HG02852 (cell line): ENCODE data around the gene HDAC5.

Experiments used
- ATAC-seq: cut with Tn5 transposase; IDR thresholded peaks from one replicate; pipeline ENCODE4 v1.9.1; 2021; ENCODE audit warnings: mild to moderate bottlenecking, moderate library complexity; ENCODE audit not compliant: unreplicated experiment

HDAC5 gene

DNA sequence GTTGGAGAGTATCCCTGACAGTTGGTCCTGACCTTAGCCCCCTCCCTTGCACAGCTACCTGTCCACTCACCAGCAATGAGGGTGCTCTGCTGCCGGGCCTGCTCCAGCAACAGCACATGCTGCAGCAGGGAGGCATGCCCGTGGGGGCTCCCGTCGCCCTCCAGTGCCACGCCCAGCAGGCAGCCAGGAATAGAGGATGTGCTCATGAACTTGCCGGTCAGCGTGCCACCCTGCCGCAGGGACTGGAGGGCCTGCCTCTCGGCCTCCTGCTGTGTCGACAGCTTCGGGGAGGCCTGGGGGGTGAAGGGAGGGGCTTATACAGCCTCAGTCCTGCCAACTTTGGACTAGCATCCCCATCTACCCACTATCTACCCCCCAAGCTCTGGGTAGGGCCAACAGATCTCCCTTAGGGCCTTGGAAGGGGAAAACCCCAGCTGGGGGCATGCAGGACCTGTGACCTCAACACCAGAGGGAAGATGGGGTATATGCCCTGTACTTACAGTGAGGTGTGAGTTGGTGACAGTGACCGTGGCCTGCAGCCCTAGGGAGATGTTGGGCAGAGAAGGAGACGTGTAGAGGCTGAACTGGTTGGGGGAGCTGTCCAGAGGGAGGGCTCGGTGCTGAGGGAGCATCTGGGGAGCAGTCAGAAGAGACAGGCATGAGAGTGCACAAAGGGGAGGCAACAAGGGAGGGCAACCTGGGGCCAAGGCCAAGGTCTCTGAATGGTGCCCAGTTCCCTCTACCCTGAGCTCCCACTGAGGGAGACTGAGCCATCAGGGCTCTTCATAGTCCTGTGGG lies 32.0 kb downstream of the HDAC5 start:
- ATAC-seq = no peak

DNA sequence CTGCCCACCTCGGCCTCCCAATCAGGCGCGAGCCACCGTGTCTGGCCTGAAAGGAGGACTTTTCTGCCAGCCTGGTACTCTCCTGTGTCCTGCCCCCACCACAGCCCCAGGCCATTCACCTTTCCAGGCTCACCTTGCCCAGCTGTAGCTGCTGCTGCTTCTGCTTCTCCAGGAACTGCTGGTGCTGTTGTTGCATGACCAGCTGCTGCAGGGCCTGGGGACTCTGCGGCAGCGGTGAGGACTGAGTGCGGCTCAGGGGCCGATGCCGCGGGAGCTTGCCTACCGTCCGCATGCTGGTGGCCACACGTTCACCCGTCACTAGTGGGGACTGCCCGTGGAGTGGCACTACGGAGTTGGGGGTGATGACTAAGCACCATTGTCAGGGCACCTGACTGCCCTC lies 35.2 kb downstream of the HDAC5 start:
- no peak for ATAC-seq

- no peak for ATAC-seq
Observed at GRCh38 chr17:44087319-44087718, 36.1 kb downstream of the HDAC5 start.

DNA sequence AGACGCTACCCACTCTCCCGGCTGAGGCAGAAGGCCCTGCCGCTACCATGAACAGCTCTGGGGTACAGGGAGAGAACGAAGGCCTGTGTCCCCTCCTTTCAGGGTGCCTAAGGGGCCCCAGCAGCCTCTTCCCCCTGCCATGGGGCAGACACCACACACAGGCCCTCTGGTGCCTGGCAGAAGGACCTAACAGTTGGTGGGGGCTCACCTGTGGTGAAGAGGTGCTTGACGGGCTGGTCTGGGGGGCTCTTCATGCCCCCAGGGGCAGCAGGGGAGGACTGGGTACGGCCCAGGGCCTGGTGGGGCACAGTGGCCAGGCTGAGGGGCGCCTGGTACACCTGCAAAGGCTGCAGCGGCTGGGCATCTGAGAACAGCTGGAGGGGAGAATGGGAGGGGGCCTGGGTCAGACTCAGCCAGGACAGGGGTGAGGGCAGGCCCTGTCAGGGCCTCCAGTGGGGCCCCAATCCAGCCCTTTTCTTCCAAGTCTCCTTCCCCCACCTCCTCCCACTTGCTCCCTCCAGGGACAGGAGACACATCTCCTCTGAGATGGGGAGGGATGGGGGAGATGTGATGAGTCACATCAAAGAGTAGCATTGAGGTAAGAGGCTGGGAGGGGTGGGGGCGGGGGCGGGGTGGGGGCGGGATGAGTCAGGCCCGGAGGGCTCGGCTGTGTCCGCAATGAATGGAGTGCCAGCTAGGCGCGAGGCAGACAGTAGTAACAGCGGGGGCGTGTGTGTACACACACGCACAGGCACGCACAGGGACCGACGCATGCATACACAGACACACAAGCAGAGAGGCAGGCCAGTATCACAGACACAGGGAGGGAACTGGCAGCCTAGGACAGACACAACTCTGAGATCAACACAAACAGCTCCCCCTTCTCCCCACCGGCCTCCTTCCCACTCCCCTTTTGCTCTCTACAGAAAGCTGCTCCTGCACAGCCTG lies 36.8 kb downstream of the HDAC5 start:
- ATAC-seq = no peak

- ATAC-seq = no peak
Observed at GRCh38 chr17:44085908-44086307, 37.5 kb downstream of the HDAC5 start.

- no peak for ATAC-seq
Observed at GRCh38 chr17:44084921-44085320, 38.5 kb downstream of the HDAC5 start.

DNA sequence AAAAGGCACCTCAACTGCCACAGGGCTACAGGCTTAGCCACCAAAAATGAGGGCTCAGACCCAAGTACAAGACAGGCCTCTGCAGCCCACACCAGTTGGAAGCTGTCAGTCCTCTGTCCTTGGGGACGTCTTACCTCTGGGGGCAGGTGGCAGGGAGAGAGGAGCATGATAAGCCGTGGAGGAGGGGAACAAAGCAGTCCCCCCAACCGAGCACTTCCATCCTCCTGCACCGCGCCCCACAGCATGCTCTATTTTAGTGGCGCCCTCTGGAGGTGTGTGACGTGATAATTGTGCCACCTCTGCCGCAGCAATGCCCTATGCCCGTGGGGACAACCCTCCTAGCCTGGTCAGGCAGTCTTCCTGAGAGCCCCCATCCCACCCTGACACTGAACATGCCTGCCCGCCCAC lies 39.3 kb downstream of the HDAC5 start:
- ATAC-seq = no peak

- ATAC-seq = no peak
Observed at GRCh38 chr17:44083250-44083849, 40.1 kb downstream of the HDAC5 start.

- ATAC-seq = no peak
Observed at GRCh38 chr17:44082256-44082927, 41.0 kb downstream of the HDAC5 start.

GRCh38 chr17:44081681-44082080 lies 41.8 kb downstream of the HDAC5 start:
- no peak for ATAC-seq

GRCh38 chr17:44079877-44080821 lies 43.3 kb downstream of the HDAC5 start:
- ATAC-seq = no peak

GRCh38 chr17:44078412-44078811 lies 45.0 kb downstream of the HDAC5 start:
- ATAC-seq = no peak

GRCh38 chr17:44077595-44077909 lies 45.9 kb downstream of the HDAC5 start:
- no peak for ATAC-seq

DNA sequence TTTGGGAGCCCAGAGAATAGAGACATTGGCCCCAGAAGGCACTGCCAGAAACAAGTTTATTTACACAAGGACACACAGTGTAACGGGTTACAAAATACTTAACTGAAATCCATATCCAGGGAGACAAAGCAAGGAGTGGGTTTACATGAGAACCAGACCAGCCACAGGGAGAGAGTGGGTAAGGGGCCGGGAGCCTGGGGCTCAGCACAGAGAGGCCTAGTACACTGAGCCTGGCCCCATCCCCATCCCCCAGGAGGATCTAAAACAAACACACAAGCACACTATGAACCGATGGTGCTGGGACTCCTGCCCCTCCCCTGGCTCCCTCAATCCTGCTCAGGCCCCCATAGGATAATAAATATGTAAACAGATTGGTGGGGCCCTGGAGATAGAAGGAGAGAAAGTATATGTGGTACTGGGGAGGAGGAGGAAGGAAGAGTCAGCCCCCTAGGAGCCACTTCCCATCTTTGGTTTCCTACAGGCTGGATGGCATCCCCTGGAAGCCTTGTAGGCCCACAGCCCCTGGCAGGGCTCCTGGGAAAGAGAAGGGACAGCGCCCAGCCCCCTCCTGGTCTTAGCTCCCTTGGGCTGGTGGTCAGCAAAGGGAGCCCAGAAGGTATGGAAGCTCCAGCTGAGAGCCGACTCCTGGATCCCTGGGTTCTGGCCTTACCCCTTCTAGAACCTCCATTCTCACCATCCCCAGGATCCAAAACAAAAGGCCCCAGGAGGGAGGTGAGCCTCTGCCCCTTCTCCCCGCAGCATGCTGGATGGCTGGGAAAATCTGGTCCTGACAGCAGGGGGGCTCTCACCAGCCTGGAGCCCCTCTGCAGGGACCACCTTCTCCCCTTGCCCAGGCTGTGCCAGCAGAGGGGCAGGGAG lies 46.5 kb downstream of the HDAC5 start:
- no peak for ATAC-seq

DNA sequence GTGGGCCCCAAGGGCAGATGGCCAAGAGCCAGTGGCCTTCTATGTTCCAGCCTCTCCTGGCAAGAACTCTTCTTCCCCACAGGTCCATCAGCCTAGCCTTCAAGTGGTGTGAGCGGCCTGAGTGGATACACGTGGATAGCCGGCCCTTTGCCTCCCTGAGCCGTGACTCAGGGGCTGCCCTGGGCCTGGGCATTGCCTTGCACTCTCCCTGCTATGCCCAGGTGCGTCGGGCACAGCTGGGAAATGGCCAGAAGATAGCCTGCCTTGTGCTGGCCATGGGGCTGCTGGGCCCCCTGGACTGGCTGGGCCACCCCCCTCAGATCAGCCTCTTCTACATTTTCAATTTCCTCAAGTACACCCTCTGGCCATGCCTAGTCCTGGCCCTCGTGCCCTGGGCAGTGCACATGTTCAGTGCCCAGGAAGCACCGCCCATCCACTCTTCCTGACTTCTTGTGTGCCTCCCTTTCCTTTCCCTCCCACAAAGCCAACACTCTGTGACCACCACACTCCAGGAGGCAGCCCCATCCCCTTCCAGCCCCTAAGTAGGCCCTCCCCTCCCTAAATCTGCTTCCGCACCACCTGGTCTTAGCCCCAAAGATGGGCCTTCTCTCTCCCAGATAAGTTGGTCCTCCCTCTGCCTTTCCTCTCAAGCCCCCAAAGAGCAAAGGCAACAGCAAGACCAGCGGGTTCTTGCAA lies 47.7 kb downstream of the HDAC5 start:
- ATAC-seq = no peak

GRCh38 chr17:44074911-44075285 lies 48.5 kb downstream of the HDAC5 start:
- no peak for ATAC-seq

- ATAC-seq = no peak
Observed at GRCh38 chr17:44074231-44074910, 49.1 kb downstream of the HDAC5 start.

GRCh38 chr17:44071772-44072171 lies 51.7 kb downstream of the HDAC5 start:
- no peak for ATAC-seq
